Measurements from ENCODE around the gene ATAD1.

The ATAD1 gene

GRCh38 chr10:87761153-87761552 lies 56.9 kb downstream of the ATAD1 start:
- no peak for DNase-seq
- TF ChIP-seq CTCF (IDR thresholded peaks at IDR 0.05; ENCODE audit: borderline replicate concordance, extremely low read depth, low read length, poor library complexity, severe bottlenecking), result no peak
- no peak for TF ChIP-seq EZH2 (IDR thresholded peaks at IDR 0.05; ENCODE audit: borderline replicate concordance, low read depth, low read length, severe bottlenecking)
- H3K27me3 ChIP-seq (ENCODE audit: insufficient read depth, low read length, poor library complexity), result no peaks in the 10 kb centered on the region
- no peak overlapping the region for H3K4me2 ChIP-seq (ENCODE audit: insufficient read depth, low read length)
- peaks cover 66% of the 10 kb centered on the region for H3K36me3 ChIP-seq (ENCODE audit: insufficient read depth, low read length)
- H3K9ac ChIP-seq (ENCODE audit: low read depth, low read length), result no peak overlapping the region
- H3K27ac ChIP-seq (ENCODE audit: low read length), result no peak overlapping the region
- no peak for ATAC-seq (ENCODE audit: insufficient read depth, low read depth)
- H3K79me2 ChIP-seq (ENCODE audit: insufficient read depth, low read length), result no peaks in the 10 kb centered on the region
- H3K4me3 ChIP-seq (ENCODE audit: low read depth in 1 of 2, low read length in 2 of 2), result no peak overlapping the region
- no peaks in the 10 kb centered on the region for H3K9me3 ChIP-seq (ENCODE audit: insufficient read depth, low read length, severe bottlenecking)
- H2AFZ ChIP-seq (ENCODE audit: low read depth, low read length), result no peak overlapping the region
- H3K4me1 ChIP-seq (ENCODE audit: insufficient read depth, low read length), result no peaks in the 10 kb centered on the region
- H4K20me1 ChIP-seq (ENCODE audit: insufficient read depth, low read length), result no peaks in the 10 kb centered on the region

DNA sequence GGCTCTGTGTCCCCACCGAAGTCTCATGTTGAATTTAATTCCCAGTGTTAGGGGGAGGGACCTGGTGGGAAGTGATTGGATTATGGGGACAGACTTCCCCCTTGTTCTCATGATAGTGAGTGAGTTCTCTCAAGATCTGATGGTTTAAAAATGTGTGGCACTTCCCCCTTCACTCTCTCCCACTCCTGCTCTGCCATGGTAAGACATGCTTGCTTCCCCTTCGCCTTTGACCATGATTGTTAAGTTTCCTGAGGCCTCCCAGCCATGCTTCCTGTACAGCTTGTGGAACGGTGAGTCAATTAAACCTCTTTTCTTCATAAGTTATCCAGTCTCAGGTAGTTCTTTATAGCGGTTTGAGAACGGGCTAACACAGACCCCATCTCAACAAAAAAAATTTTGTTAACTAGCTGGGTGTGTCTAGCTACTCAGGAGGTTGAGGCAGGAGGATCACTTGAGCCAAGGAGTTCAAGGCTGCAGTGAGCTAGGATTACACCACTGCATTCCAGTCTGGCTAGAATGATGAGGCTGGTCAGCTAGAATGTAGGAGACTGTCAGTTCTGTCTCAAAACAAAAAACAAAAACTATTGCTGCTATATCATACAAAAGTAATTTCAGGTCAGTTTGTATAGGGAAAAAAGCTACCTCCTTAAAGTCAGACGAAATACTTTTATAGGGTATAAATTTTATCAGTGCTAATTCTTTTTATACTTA lies 57.7 kb downstream of the ATAD1 start:
- no peaks in the 10 kb centered on the region for H4K20me1 ChIP-seq (ENCODE audit: insufficient read depth, low read length)
- H3K27ac ChIP-seq (ENCODE audit: low read length), result no peak overlapping the region
- no peak for ATAC-seq (ENCODE audit: insufficient read depth, low read depth)
- no peak overlapping the region for H3K4me2 ChIP-seq (ENCODE audit: insufficient read depth, low read length)
- no peaks in the 10 kb centered on the region for H3K27me3 ChIP-seq (ENCODE audit: insufficient read depth, low read length, poor library complexity)
- no peak for DNase-seq
- no peaks in the 10 kb centered on the region for H3K4me1 ChIP-seq (ENCODE audit: insufficient read depth, low read length)
- peaks cover 67% of the 10 kb centered on the region for H3K36me3 ChIP-seq (ENCODE audit: insufficient read depth, low read length)
- no peak overlapping the region for H3K4me3 ChIP-seq (ENCODE audit: low read depth in 1 of 2, low read length in 2 of 2)
- no peak overlapping the region for H2AFZ ChIP-seq (ENCODE audit: low read depth, low read length)
- TF ChIP-seq CTCF (IDR thresholded peaks at IDR 0.05; ENCODE audit: borderline replicate concordance, extremely low read depth, low read length, poor library complexity, severe bottlenecking) (no peak), EZH2 (IDR thresholded peaks at IDR 0.05; ENCODE audit: borderline replicate concordance, low read depth, low read length, severe bottlenecking) (no peak)
- H3K9ac ChIP-seq (ENCODE audit: low read depth, low read length), result no peak overlapping the region
- H3K79me2 ChIP-seq (ENCODE audit: insufficient read depth, low read length), result no peaks in the 10 kb centered on the region
- H3K9me3 ChIP-seq (ENCODE audit: insufficient read depth, low read length, severe bottlenecking), result no peaks in the 10 kb centered on the region

GRCh38 chr10:87759551-87759950 lies 58.5 kb downstream of the ATAD1 start:
- DNase-seq (no peak), ATAC-seq (ENCODE audit: insufficient read depth, low read depth) (no peak)
- Histone ChIP-seq H3K27ac (ENCODE audit: low read length) (no peak overlapping the region), H3K4me3 (ENCODE audit: low read depth in 1 of 2, low read length in 2 of 2) (no peak overlapping the region), H3K4me2 (ENCODE audit: insufficient read depth, low read length) (no peak overlapping the region), H3K27me3 (ENCODE audit: insufficient read depth, low read length, poor library complexity) (no peaks in the 10 kb centered on the region), H3K36me3 (ENCODE audit: insufficient read depth, low read length) (peaks cover 74% of the 10 kb centered on the region), H3K9me3 (ENCODE audit: insufficient read depth, low read length, severe bottlenecking) (no peaks in the 10 kb centered on the region), H3K79me2 (ENCODE audit: insufficient read depth, low read length) (no peaks in the 10 kb centered on the region), H4K20me1 (ENCODE audit: insufficient read depth, low read length) (no peaks in the 10 kb centered on the region), H3K9ac (ENCODE audit: low read depth, low read length) (no peak overlapping the region), H2AFZ (ENCODE audit: low read depth, low read length) (no peak overlapping the region), H3K4me1 (ENCODE audit: insufficient read depth, low read length) (no peaks in the 10 kb centered on the region)
- TF ChIP-seq CTCF (IDR thresholded peaks at IDR 0.05; ENCODE audit: borderline replicate concordance, extremely low read depth, low read length, poor library complexity, severe bottlenecking) (no peak), EZH2 (IDR thresholded peaks at IDR 0.05; ENCODE audit: borderline replicate concordance, low read depth, low read length, severe bottlenecking) (no peak)
